H9 (cell line): ENCODE results near the gene SIPA1L3. TPM values are rescaled to one million over a fixed set of nuclear protein-coding genes. Genes with fewer than 3 reads are reported as not detected.

Experiments used
- DNase-seq: peaks from one replicate; pipeline ENCODE4 v3.0.0-alpha.2; 2017
- H2AFZ ChIP-seq: one replicate; pipeline ENCODE4 v1.6.1; 2013; ENCODE audit warnings: mild to moderate bottlenecking, low read length, control low read depth, moderate library complexity
- H2AK5ac ChIP-seq: 2 replicates; pipeline ENCODE4 v1.6.1; 2013; ENCODE audit warnings: low read length, control low read depth, mixed read lengths; ENCODE audit not compliant: insufficient read length
- H2BK120ac ChIP-seq: one replicate; pipeline ENCODE4 v1.6.1; 2013; ENCODE audit warnings: low read depth, mild to moderate bottlenecking, low read length, control low read depth, inconsistent platforms; ENCODE audit not compliant: poor library complexity, severe bottlenecking
- H2BK12ac ChIP-seq: 2 replicates; pipeline ENCODE4 v1.6.1; 2013; ENCODE audit warnings: low read length, control low read depth, mixed read lengths, low read depth; ENCODE audit not compliant: insufficient read length
- H2BK15ac ChIP-seq: 2 replicates; pipeline ENCODE4 v1.6.1; 2013; ENCODE audit warnings: low read depth, low read length, control low read depth
- H2BK20ac ChIP-seq: one replicate; pipeline ENCODE4 v1.6.1; 2013; ENCODE audit warnings: low read depth, mild to moderate bottlenecking, low read length, control low read depth, inconsistent platforms; ENCODE audit not compliant: poor library complexity, severe bottlenecking
- H2BK5ac ChIP-seq: 2 replicates; pipeline ENCODE4 v1.6.1; 2013; ENCODE audit warnings: low read length, control low read depth, mixed read lengths; ENCODE audit not compliant: insufficient read length
- H3K14ac ChIP-seq: 2 replicates; pipeline ENCODE4 v1.6.1; 2013; ENCODE audit warnings: low read length, control low read depth; ENCODE audit not compliant: insufficient read depth
- H3K18ac ChIP-seq: 2 replicates; pipeline ENCODE4 v1.6.1; 2013; ENCODE audit warnings: low read depth, mild to moderate bottlenecking, mixed read lengths, low read length, control low read depth; ENCODE audit not compliant: insufficient read length
- H3K23ac ChIP-seq: 2 replicates; pipeline ENCODE4 v1.6.1; 2013; ENCODE audit warnings: low read length, control low read depth, mixed read lengths, low read depth; ENCODE audit not compliant: insufficient read length
- H3K23me2 ChIP-seq: 2 replicates; pipeline ENCODE4 v1.6.1; 2013; ENCODE audit warnings: low read depth, mild to moderate bottlenecking, mixed read lengths, low read length, control low read depth; ENCODE audit not compliant: insufficient read length, poor library complexity, severe bottlenecking
- H3K27ac ChIP-seq: 2 replicates; pipeline ENCODE4 v1.5.1; 2013; ENCODE audit warnings: low read length, control low read depth, mixed read lengths, low read depth; ENCODE audit not compliant: insufficient read length
- H3K27me3 ChIP-seq: 2 replicates; pipeline ENCODE4 v1.6.1; 2013; ENCODE audit warnings: low read length, control low read depth, inconsistent platforms; ENCODE audit not compliant: insufficient read depth
- H3K4ac ChIP-seq: 2 replicates; pipeline ENCODE4 v1.6.1; 2013; ENCODE audit warnings: low read depth, mild to moderate bottlenecking, control low read depth, inconsistent platforms, low read length, moderate library complexity
- H3K4me1 ChIP-seq: 2 replicates; pipeline ENCODE4 v1.6.1; 2013; ENCODE audit warnings: low read length, control low read depth, inconsistent platforms; ENCODE audit not compliant: insufficient read depth
- H3K4me2 ChIP-seq: 2 replicates; pipeline ENCODE4 v1.6.1; 2013; ENCODE audit warnings: low read length, control low read depth, mixed read lengths; ENCODE audit not compliant: insufficient read length, insufficient read depth
- H3K56ac ChIP-seq: 2 replicates; pipeline ENCODE4 v1.6.1; 2013; ENCODE audit warnings: low read depth, mild to moderate bottlenecking, mixed read lengths, low read length, control low read depth; ENCODE audit not compliant: insufficient read length
- H3K79me1 ChIP-seq: 2 replicates; pipeline ENCODE4 v1.6.1; 2013; ENCODE audit warnings: low read depth, mild to moderate bottlenecking, moderate library complexity, low read length, control low read depth, inconsistent platforms; ENCODE audit not compliant: insufficient read depth, poor library complexity, severe bottlenecking
- H3K79me2 ChIP-seq: 2 replicates; pipeline ENCODE4 v1.6.1; 2013; ENCODE audit warnings: low read length, control low read depth, inconsistent platforms; ENCODE audit not compliant: insufficient read depth
- H3K9ac ChIP-seq: 2 replicates; pipeline ENCODE4 v1.6.1; 2013; ENCODE audit warnings: low read length, control low read depth, mixed read lengths; ENCODE audit not compliant: insufficient read length; ENCODE audit errors: extremely low read depth
- H3K9me3 ChIP-seq: one replicate; pipeline ENCODE4 v1.6.1; 2013; ENCODE audit warnings: low read depth, low read length, inconsistent platforms; ENCODE audit not compliant: control insufficient read depth
- H3T11ph ChIP-seq: one replicate; pipeline ENCODE4 v1.6.1; 2013; ENCODE audit warnings: mild to moderate bottlenecking, low read length, control low read depth, inconsistent platforms
- H4K20me1 ChIP-seq: one replicate; pipeline ENCODE4 v1.6.1; 2013; ENCODE audit not compliant: control insufficient read depth, insufficient read length, insufficient read depth
- H4K5ac ChIP-seq: 2 replicates; pipeline ENCODE4 v1.6.1; 2013; ENCODE audit warnings: low read depth, mild to moderate bottlenecking, mixed read lengths, low read length, control low read depth; ENCODE audit not compliant: insufficient read length
- H4K8ac ChIP-seq: replicated peaks from 2 replicates; pipeline ENCODE4 v1.6.1; 2013; ENCODE audit warnings: low read length, control low read depth, mixed read lengths, low read depth; ENCODE audit not compliant: insufficient read length
- H4K91ac ChIP-seq: 2 replicates; pipeline ENCODE4 v1.6.1; 2013; ENCODE audit warnings: low read depth, mild to moderate bottlenecking, moderate library complexity, mixed read lengths, low read length, control low read depth; ENCODE audit not compliant: insufficient read length
- H3K27ac Mint-ChIP-seq, 3 experiments: 2 replicates in 2 of 3; 3 replicates in 1 of 3; pipeline ENCODE4 v1.8.0; 2020 to 2021; ENCODE audit warnings: mixed read lengths in 3 of 3, mild to moderate bottlenecking in 1 of 3, moderate library complexity in 1 of 3
- H3K27me3 Mint-ChIP-seq: 2 replicates; pipeline ENCODE4 v1.8.0; 2021; ENCODE audit warnings: low read depth, mild to moderate bottlenecking, moderate library complexity, mixed read lengths
- H3K36me3 Mint-ChIP-seq, 3 experiments: 2 replicates in 2 of 3; 3 replicates in 1 of 3; pipeline ENCODE4 v1.8.0; 2020 to 2021; ENCODE audit warnings: low read depth in 3 of 3, mixed read lengths in 3 of 3; ENCODE audit not compliant: insufficient read depth in 1 of 3
- H3K4me1 Mint-ChIP-seq, 2 experiments: 2 replicates each; pipeline ENCODE4 v1.8.0; 2020; ENCODE audit warnings: mixed read lengths in 2 of 2
- H3K4me3 Mint-ChIP-seq, 2 experiments: 2 replicates in 1 of 2; 3 replicates in 1 of 2; pipeline ENCODE4 v1.8.0; 2020 to 2021; ENCODE audit warnings: mild to moderate bottlenecking in 2 of 2, mixed read lengths in 2 of 2, moderate library complexity in 1 of 2
- H3K9me3 Mint-ChIP-seq, 2 experiments: 2 replicates in 1 of 2; 3 replicates in 1 of 2; pipeline ENCODE4 v1.8.0; 2020; ENCODE audit warnings: mild to moderate bottlenecking in 2 of 2, mixed read lengths in 2 of 2, moderate library complexity in 1 of 2
- WGBS: extraction: QIAGEN DNeasy Blood & Tissue Kit; methylation state at CpG from one replicate; pipeline ENCODE4 v1.1.7; 2013; ENCODE audit warnings: missing lambda C conversion rate, low lambda C conversion rate, mixed read lengths; ENCODE audit not compliant: insufficient read length; ENCODE audit errors: extremely low coverage; 5-methylcytosine and 5-hydroxymethylcytosine counted together
- total RNA-seq: library from RNA; stranded (reverse); gene quantifications from 2 replicates; pipeline ENCODE4 v1.2.1, GENCODE V29; 2021
- TF ChIP-seq, protein P1 (sequence below): fragments of 200-600 bp; sonication (generic); conservative IDR thresholded peaks from 3 replicates; pipeline ENCODE4 v1.8.0; 2021; ENCODE audit warnings: antibody characterized with exemption, mild to moderate bottlenecking

SIPA1L3 gene
- total RNA-seq, 1 experiment from 2014 or later, result 40.1 TPM

DNA sequence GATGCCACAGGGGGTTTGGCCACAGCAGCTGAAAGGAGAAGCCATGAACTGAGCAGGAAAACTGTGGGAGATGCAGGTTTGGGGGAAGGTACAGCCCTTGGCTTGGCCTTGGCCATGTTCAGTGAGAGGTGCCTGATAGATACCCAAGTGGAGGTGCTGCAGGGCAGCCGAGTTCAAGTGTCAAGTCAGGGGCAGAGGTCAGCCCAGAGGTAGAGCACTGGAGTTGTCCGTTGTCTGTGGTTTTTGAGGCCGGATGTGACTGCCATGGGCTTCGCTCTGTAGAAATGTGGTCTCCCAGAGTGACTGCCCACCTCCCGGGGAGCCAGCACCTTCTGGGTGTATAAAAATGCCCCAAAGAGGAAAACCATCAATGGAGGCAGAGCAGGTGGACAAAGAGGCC, 251.7 kb downstream of the SIPA1L3 start:
- Histone ChIP-seq H3K23ac (no peak overlapping the region), H2BK15ac (no peak overlapping the region), H2AK5ac (no peak overlapping the region), H3K56ac (no peak overlapping the region), H3T11ph (no peak overlapping the region), H3K4me1 (no peaks in the 10 kb centered on the region), H3K23me2 (no peaks in the 10 kb centered on the region), H3K79me2 (no peaks in the 10 kb centered on the region), H2BK20ac (no peak overlapping the region), H3K18ac (no peak overlapping the region), H3K4ac (no peak overlapping the region), H3K27ac (no peak overlapping the region), H4K5ac (no peak overlapping the region), H3K27me3 (no peaks in the 10 kb centered on the region; the same call in 1 of the 2 replicates), H3K14ac (no peak overlapping the region), H4K8ac (no peak overlapping the region), H3K9ac (no peak overlapping the region), H3K9me3 (peaks cover 12% of the 10 kb centered on the region), H4K20me1 (no peaks in the 10 kb centered on the region), H3K79me1 (no peaks in the 10 kb centered on the region), H2BK5ac (no peak overlapping the region), H4K91ac (no peak overlapping the region), H3K4me2 (no peak overlapping the region), H2AFZ (no peak overlapping the region), H2BK12ac (no peak overlapping the region), H2BK120ac (no peak overlapping the region)
- Mint-ChIP-seq H3K9me3 (peaks cover 8 to 18% of the 10 kb centered on the region in 2 experiments), H3K27ac (peak overlapping the region in 2 of 3 experiments; percentile 15 to 27; a peak in 2 of 7 replicates), H3K4me1 (peaks cover 0 to 5% of the 10 kb centered on the region in 2 experiments; a peak in 2 of 4 replicates), H3K4me3 (no peak overlapping the region), H3K36me3 (peaks cover 35 to 42% (median 40%) of the 10 kb centered on the region in 3 experiments), H3K27me3 (no peaks in the 10 kb centered on the region)
- no peak for DNase-seq
- TF ChIP-seq, protein P1, sequence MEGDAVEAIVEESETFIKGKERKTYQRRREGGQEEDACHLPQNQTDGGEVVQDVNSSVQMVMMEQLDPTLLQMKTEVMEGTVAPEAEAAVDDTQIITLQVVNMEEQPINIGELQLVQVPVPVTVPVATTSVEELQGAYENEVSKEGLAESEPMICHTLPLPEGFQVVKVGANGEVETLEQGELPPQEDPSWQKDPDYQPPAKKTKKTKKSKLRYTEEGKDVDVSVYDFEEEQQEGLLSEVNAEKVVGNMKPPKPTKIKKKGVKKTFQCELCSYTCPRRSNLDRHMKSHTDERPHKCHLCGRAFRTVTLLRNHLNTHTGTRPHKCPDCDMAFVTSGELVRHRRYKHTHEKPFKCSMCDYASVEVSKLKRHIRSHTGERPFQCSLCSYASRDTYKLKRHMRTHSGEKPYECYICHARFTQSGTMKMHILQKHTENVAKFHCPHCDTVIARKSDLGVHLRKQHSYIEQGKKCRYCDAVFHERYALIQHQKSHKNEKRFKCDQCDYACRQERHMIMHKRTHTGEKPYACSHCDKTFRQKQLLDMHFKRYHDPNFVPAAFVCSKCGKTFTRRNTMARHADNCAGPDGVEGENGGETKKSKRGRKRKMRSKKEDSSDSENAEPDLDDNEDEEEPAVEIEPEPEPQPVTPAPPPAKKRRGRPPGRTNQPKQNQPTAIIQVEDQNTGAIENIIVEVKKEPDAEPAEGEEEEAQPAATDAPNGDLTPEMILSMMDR, result no peak
- WGBS, result no CpG with 5 or more reads among the region's 5 CpGs
